Type B pancreatic cell (in vitro differentiated cells): ENCODE measurements around the gene MANBA. TPM values are rescaled to one million over a fixed set of nuclear protein-coding genes. Genes with fewer than 3 reads are reported as not detected.
"Not testable (repeated sequence)": the region's sequence is repeated elsewhere in the genome, so short reads cannot be mapped to it uniquely, and the experiment has no call there.

Experiments used
- DNase-seq: peaks from one replicate; pipeline ENCODE4 v3.0.0; 2021; ENCODE audit warnings: mixed read lengths; ENCODE audit not compliant: unreplicated experiment; ENCODE audit errors: extremely low spot score
- H3K27ac Mint-ChIP-seq: 2 replicates; pipeline ENCODE4 v1.8.0; 2021; ENCODE audit warnings: mild to moderate bottlenecking, mixed read lengths
- H3K27me3 Mint-ChIP-seq: 2 replicates; pipeline ENCODE4 v1.8.0; 2021; ENCODE audit warnings: mixed read lengths
- H3K36me3 Mint-ChIP-seq: 2 replicates; pipeline ENCODE4 v1.8.0; 2021; ENCODE audit warnings: mixed read lengths
- H3K4me1 Mint-ChIP-seq: one replicate; pipeline ENCODE4 v1.8.0; 2021; ENCODE audit warnings: mixed read lengths; ENCODE audit not compliant: unreplicated experiment
- H3K4me3 Mint-ChIP-seq: 2 replicates; pipeline ENCODE4 v1.8.0; 2021; ENCODE audit warnings: mild to moderate bottlenecking, mixed read lengths
- H3K9me3 Mint-ChIP-seq: 2 replicates; pipeline ENCODE4 v1.8.0; 2021; ENCODE audit warnings: mixed read lengths
- CTCF ChIP-seq: fragments of 200-600 bp; sonication (generic); conservative IDR thresholded peaks from 2 replicates; pipeline ENCODE4 v1.5.0; 2021; ENCODE audit warnings: antibody characterized with exemption, mild to moderate bottlenecking
- total RNA-seq: library from RNA; stranded (reverse); gene quantifications from 2 replicates; pipeline ENCODE4 v1.2.1, GENCODE V29; 2021; ENCODE audit warnings: low replicate concordance

MANBA gene
- total RNA-seq, 1 donor from 2014 or later, result 32.4 TPM

GRCh38 chr4:102732678-102733077, 28.1 kb downstream of the MANBA start:
- Mint-ChIP-seq H3K36me3 (peaks cover 14% of the 10 kb centered on the region), H3K27me3 (no peaks in the 10 kb centered on the region), H3K27ac (peak overlapping the region; percentile 22), H3K4me1 (peaks cover 17% of the 10 kb centered on the region), H3K9me3 (peaks cover 7% of the 10 kb centered on the region), H3K4me3 (no peak overlapping the region)
- no peak for TF ChIP-seq CTCF
- DNase-seq, result no peak

GRCh38 chr4:102730968-102731533, 29.7 kb downstream of the MANBA start:
- DNase-seq, result no peak
- Mint-ChIP-seq H3K4me3 (no peak overlapping the region), H3K4me1 (peaks cover 11% of the 10 kb centered on the region), H3K9me3 (peaks cover 7% of the 10 kb centered on the region), H3K36me3 (peaks cover 14% of the 10 kb centered on the region), H3K27me3 (no peaks in the 10 kb centered on the region), H3K27ac (peak overlapping the region; percentile 53)
- peak; percentile 41 for TF ChIP-seq CTCF

- not testable (repeated sequence) for H3K4me3 Mint-ChIP-seq, DNase-seq, H3K9me3 Mint-ChIP-seq, H3K27me3 Mint-ChIP-seq, H3K27ac Mint-ChIP-seq, H3K4me1 Mint-ChIP-seq
- peaks cover 14% of the 10 kb centered on the region for H3K36me3 Mint-ChIP-seq
Observed at GRCh38 chr4:102729486-102729885, 31.3 kb downstream of the MANBA start.

GRCh38 chr4:102726919-102727318, 33.8 kb downstream of the MANBA start:
- H3K36me3 Mint-ChIP-seq, result peaks cover 11% of the 10 kb centered on the region
- not testable (repeated sequence) for H3K4me1 Mint-ChIP-seq, H3K4me3 Mint-ChIP-seq, H3K9me3 Mint-ChIP-seq, DNase-seq, H3K27ac Mint-ChIP-seq, H3K27me3 Mint-ChIP-seq

GRCh38 chr4:102726068-102726467, 34.7 kb downstream of the MANBA start:
- no peak for DNase-seq
- TF ChIP-seq CTCF, result no peak
- H3K4me1 Mint-ChIP-seq, result no peaks in the 10 kb centered on the region
- no peak overlapping the region for H3K27ac Mint-ChIP-seq
- H3K36me3 Mint-ChIP-seq, result peaks cover 11% of the 10 kb centered on the region
- peaks cover 6% of the 10 kb centered on the region for H3K9me3 Mint-ChIP-seq
- H3K27me3 Mint-ChIP-seq, result no peaks in the 10 kb centered on the region
- no peak overlapping the region for H3K4me3 Mint-ChIP-seq

- no peaks in the 10 kb centered on the region for H3K4me1 Mint-ChIP-seq
- no peaks in the 10 kb centered on the region for H3K9me3 Mint-ChIP-seq
- peaks cover 7% of the 10 kb centered on the region for H3K36me3 Mint-ChIP-seq
- no peak for TF ChIP-seq CTCF
- no peaks in the 10 kb centered on the region for H3K27me3 Mint-ChIP-seq
- no peak overlapping the region for H3K27ac Mint-ChIP-seq
- H3K4me3 Mint-ChIP-seq, result no peak overlapping the region
- DNase-seq, result no peak
Observed at GRCh38 chr4:102725229-102725628, 35.5 kb downstream of the MANBA start.

GRCh38 chr4:102723511-102723910, 37.3 kb downstream of the MANBA start:
- DNase-seq, result no peak
- no peaks in the 10 kb centered on the region for H3K4me1 Mint-ChIP-seq

More at GRCh38 chr4:102723511-102723910, 37.3 kb downstream of the MANBA start:
- H3K9me3 Mint-ChIP-seq, result no peaks in the 10 kb centered on the region
- H3K27ac Mint-ChIP-seq, result no peak overlapping the region
- H3K4me3 Mint-ChIP-seq, result no peak overlapping the region
- peaks cover 8% of the 10 kb centered on the region for H3K36me3 Mint-ChIP-seq
- H3K27me3 Mint-ChIP-seq, result no peaks in the 10 kb centered on the region
- no peak for TF ChIP-seq CTCF
